Measurements from ENCODE around the gene DIABLO. TPM values are rescaled to one million over a fixed set of nuclear protein-coding genes. Genes with fewer than 3 reads are reported as not detected.

Gene DIABLO
- polyA plus RNA-seq, 2 of the 4 experiments (the other 2 are of a cell fraction): 74.9 to 104 TPM

DNA sequence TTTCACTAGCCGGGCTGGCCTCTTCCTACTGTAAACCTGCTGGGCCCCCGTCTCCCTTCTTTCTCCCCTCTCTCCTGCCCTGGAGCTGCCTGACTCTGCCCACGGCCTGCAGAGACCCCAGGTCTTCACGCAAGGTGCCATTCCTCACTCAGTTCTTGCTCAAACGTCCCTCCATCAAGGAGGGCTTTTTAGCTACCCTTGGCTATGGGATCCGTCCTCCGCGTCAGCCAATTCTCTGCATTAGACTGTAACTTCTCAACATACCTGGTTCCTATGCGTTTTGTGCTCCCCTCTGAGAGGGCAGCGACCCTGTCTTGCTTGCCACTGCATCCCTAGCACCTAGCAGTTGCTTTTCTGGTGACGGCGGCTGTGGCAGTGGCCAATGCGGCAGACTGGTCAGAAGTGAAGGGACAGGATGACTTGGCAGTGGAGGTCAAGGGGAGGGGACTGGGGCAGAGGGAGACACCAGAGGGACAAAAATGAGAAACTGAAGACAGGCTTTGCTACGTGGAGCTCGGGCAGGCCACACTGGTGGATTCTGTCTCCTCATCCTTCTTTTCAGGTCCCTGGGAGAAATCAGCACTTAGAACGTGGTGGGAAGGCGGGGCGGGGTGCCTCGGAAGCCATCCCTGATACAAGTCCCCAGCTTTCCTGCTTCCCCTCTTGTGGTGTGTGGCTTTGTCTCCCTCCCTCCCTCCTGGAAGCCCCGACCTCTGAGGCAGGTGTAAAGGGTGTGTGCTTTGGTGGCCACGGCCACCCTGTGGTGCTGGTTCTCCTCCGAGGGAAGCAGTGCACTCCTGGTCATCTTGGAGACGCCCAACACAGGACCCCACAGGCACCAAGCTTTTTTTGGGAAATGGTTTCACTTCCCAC, 20.6 kb downstream of the DIABLO start (continued):
- TF ChIP-seq RFX5 (IDR thresholded peaks at IDR 0.05): no peak

GRCh38 chr12:122204167-122205052, 21.4 kb downstream of the DIABLO start:
- FAIRE-seq: no peak
- ChIA-PET CTCF (interaction anchor here (0.9 to 1.4 kb wide), 3 partner anchors 14 to 150 kb away, joined by 3 to 5 read pairs (median 3); no protein-coding TSS in a partner anchor), POLR2A (interaction anchor here (0.7 to 2.4 kb wide), 2 partner anchors 21 to 72 kb away, joined by 6 to 13 read pairs; partner anchors contain the start of gene DIABLO)
- WGBS (ENCODE audit: missing lambda C conversion rate): 77% methylated on average over 45 of the region's 71 CpGs
- H3K4me2 ChIP-seq: peak overlapping the region; percentile 99
- peak overlapping the region in 1 of 2 experiments; percentile 93; a peak in 4 of 6 replicates for H3K27ac ChIP-seq
- peak in 1 of 2 experiments; percentile 3; a peak in 1 of 6 replicates for ATAC-seq
- H3K9me3 ChIP-seq: no peaks in the 10 kb centered on the region
- H3K4me1 ChIP-seq: no peaks in the 10 kb centered on the region
- no peak for DNase-seq (ENCODE audit: low read depth in 1 of 2, low spot score in 1 of 2)
- no peak for TF ChIP-seq HEYL (CRISPR knock-in tag; IDR thresholded peaks at IDR 0.05)
- no peak for TF ChIP-seq MYC (IDR thresholded peaks at IDR 0.05; ENCODE audit: borderline replicate concordance, low read length)
- TF ChIP-seq ZSCAN20 (CRISPR knock-in tag; IDR thresholded peaks at IDR 0.05): no peak
- no peak for TF ChIP-seq RNF2 (IDR thresholded peaks at IDR 0.05; ENCODE audit: borderline replicate concordance, low read depth)
- no peak for TF ChIP-seq MAFK (IDR thresholded peaks at IDR 0.05; ENCODE audit: partially characterized antibody)
- no peak for TF ChIP-seq POLR2A (IDR thresholded peaks at IDR 0.05; ENCODE audit: low read length)
- TF ChIP-seq HES2 (IDR thresholded peaks at IDR 0.05): no peak
- TF ChIP-seq TFCP2L1 (CRISPR knock-in tag; IDR thresholded peaks at IDR 0.05): no peak
- TF ChIP-seq SMC3 (IDR thresholded peaks at IDR 0.05): no peak
- TF ChIP-seq CHD4 (IDR thresholded peaks at IDR 0.05; ENCODE audit: borderline replicate concordance): no peak
- no peak for TF ChIP-seq ATOH8 (CRISPR knock-in tag; IDR thresholded peaks at IDR 0.05; ENCODE audit: low read depth)
- no peak for TF ChIP-seq FOXS1 (CRISPR knock-in tag; IDR thresholded peaks at IDR 0.05)
- TF ChIP-seq MAX (IDR thresholded peaks at IDR 0.05): no peak
- no peak for TF ChIP-seq BHLHE40 (IDR thresholded peaks at IDR 0.05; ENCODE audit: low read depth, low read length)
- no peak for TF ChIP-seq ZFP36 (IDR thresholded peaks at IDR 0.05; ENCODE audit: borderline replicate concordance, partially characterized antibody)
- no peak for TF ChIP-seq HOXB5 (CRISPR knock-in tag; IDR thresholded peaks at IDR 0.05)
- no peak for TF ChIP-seq ZNF302 (CRISPR knock-in tag; IDR thresholded peaks at IDR 0.05)
- TF ChIP-seq, protein P1, sequence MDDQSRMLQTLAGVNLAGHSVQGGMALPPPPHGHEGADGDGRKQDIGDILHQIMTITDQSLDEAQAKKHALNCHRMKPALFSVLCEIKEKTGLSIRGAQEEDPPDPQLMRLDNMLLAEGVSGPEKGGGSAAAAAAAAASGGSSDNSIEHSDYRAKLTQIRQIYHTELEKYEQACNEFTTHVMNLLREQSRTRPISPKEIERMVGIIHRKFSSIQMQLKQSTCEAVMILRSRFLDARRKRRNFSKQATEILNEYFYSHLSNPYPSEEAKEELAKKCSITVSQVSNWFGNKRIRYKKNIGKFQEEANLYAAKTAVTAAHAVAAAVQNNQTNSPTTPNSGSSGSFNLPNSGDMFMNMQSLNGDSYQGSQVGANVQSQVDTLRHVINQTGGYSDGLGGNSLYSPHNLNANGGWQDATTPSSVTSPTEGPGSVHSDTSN (IDR thresholded peaks at IDR 0.05): no peak
- no peak for TF ChIP-seq CBX2 (IDR thresholded peaks at IDR 0.05; ENCODE audit: borderline replicate concordance, low read depth)
- peak overlapping the region; percentile 59 for H3K4me3 ChIP-seq

Data from A549 (cell line).